Type B pancreatic cell (in vitro differentiated cells): Measurements from ENCODE around the gene CD80. TPM values are rescaled to one million over a fixed set of nuclear protein-coding genes. Genes with fewer than 3 reads are reported as not detected.
"Not testable (repeated sequence)": the region's sequence is repeated elsewhere in the genome, so short reads cannot be mapped to it uniquely, and the experiment has no call there.

Experiments used
- DNase-seq: peaks from one replicate; pipeline ENCODE4 v3.0.0; 2021; ENCODE audit warnings: mixed read lengths; ENCODE audit not compliant: unreplicated experiment; ENCODE audit errors: extremely low spot score
- H3K27ac Mint-ChIP-seq: 2 replicates; pipeline ENCODE4 v1.8.0; 2021; ENCODE audit warnings: mild to moderate bottlenecking, mixed read lengths
- H3K27me3 Mint-ChIP-seq: 2 replicates; pipeline ENCODE4 v1.8.0; 2021; ENCODE audit warnings: mixed read lengths
- H3K36me3 Mint-ChIP-seq: 2 replicates; pipeline ENCODE4 v1.8.0; 2021; ENCODE audit warnings: mixed read lengths
- H3K4me1 Mint-ChIP-seq: one replicate; pipeline ENCODE4 v1.8.0; 2021; ENCODE audit warnings: mixed read lengths; ENCODE audit not compliant: unreplicated experiment
- H3K4me3 Mint-ChIP-seq: 2 replicates; pipeline ENCODE4 v1.8.0; 2021; ENCODE audit warnings: mild to moderate bottlenecking, mixed read lengths
- H3K9me3 Mint-ChIP-seq: 2 replicates; pipeline ENCODE4 v1.8.0; 2021; ENCODE audit warnings: mixed read lengths
- total RNA-seq: library from RNA; stranded (reverse); gene quantifications from 2 replicates; pipeline ENCODE4 v1.2.1, GENCODE V29; 2021; ENCODE audit warnings: low replicate concordance
- TF ChIP-seq, protein P1 (sequence below): fragments of 200-600 bp; sonication (generic); conservative IDR thresholded peaks from 2 replicates; pipeline ENCODE4 v1.5.0; 2021; ENCODE audit warnings: antibody characterized with exemption, mild to moderate bottlenecking

The CD80 gene
- total RNA-seq, 1 donor from 2014 or later, result 0.10 TPM

DNA sequence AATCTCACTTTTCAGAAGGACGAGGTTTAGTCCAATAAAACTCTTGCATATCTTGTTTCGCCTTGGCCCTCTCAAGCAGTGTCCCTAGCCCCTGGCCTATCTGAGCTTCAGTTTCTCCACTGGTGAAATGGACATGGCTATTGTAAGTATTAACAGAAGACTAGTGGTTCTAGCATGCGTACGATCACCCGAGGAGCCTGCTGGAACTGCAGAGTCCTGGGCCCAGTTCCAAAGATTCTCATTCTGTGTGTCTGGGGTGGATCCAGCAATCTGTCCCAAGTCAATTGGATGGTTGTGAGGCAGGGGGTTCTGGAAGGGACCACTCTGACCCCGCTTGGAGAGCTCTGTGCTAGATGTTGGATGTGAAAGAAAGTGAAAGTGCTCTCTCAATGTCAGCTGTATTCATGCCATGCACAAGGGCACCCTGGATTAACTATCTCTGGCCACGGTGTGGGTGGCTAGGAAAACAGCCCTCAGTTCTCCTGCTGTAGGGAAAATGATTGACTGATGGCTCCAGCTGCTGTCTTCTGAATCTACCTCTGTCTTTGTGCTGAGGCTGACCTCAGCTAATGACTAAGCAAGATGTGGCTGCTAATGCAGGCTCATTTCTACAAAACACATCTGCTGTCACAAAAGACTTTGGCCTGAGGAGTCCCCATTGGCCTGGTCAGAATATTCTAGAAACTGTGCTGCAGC, 36.4 kb upstream of the CD80 start:
- Mint-ChIP-seq H3K27me3 (no peaks in the 10 kb centered on the region), H3K4me3 (no peak overlapping the region), H3K4me1 (peaks cover 17% of the 10 kb centered on the region), H3K36me3 (no peaks in the 10 kb centered on the region), H3K9me3 (no peaks in the 10 kb centered on the region), H3K27ac (no peak overlapping the region)
- TF ChIP-seq, protein P1, sequence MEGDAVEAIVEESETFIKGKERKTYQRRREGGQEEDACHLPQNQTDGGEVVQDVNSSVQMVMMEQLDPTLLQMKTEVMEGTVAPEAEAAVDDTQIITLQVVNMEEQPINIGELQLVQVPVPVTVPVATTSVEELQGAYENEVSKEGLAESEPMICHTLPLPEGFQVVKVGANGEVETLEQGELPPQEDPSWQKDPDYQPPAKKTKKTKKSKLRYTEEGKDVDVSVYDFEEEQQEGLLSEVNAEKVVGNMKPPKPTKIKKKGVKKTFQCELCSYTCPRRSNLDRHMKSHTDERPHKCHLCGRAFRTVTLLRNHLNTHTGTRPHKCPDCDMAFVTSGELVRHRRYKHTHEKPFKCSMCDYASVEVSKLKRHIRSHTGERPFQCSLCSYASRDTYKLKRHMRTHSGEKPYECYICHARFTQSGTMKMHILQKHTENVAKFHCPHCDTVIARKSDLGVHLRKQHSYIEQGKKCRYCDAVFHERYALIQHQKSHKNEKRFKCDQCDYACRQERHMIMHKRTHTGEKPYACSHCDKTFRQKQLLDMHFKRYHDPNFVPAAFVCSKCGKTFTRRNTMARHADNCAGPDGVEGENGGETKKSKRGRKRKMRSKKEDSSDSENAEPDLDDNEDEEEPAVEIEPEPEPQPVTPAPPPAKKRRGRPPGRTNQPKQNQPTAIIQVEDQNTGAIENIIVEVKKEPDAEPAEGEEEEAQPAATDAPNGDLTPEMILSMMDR, result no peak
- DNase-seq, result no peak

- H3K36me3 Mint-ChIP-seq, DNase-seq, H3K27me3 Mint-ChIP-seq, H3K9me3 Mint-ChIP-seq, H3K27ac Mint-ChIP-seq, H3K4me3 Mint-ChIP-seq: not testable (repeated sequence)
- H3K4me1 Mint-ChIP-seq, result peaks cover 17% of the 10 kb centered on the region
These were observed 35.5 kb upstream of the CD80 start for GRCh38 chr3:119594929-119595328.

- Mint-ChIP-seq H3K27ac (no peak overlapping the region), H3K4me1 (peaks cover 15% of the 10 kb centered on the region), H3K36me3 (no peaks in the 10 kb centered on the region), H3K27me3 (peaks cover 7% of the 10 kb centered on the region), H3K4me3 (no peak overlapping the region), H3K9me3 (no peaks in the 10 kb centered on the region)
- DNase-seq, result no peak
- TF ChIP-seq, protein P1, result no peak
These were observed 34.7 kb upstream of the CD80 start for GRCh38 chr3:119594066-119594465.

DNA sequence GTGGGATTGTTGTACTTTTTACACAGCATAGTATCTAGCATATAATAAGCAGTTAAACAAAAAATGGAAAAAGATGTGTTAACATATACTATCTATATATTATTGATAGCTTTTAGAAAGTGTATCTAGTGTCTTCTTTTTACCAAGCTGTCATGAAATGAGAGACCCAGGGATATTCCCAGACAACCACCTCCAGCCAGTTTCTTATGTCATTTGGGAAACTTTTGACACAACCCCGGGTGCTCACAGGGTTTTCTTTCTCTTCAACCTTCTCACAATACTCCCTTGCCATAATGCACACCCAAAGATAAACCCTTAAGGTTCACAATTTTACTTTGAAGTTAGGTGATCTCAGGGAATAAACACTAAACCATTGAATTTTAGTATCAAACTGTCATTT, 33.4 kb upstream of the CD80 start:
- Mint-ChIP-seq H3K4me1 (peaks cover 6% of the 10 kb centered on the region), H3K27me3 (peaks cover 7% of the 10 kb centered on the region)

DNA sequence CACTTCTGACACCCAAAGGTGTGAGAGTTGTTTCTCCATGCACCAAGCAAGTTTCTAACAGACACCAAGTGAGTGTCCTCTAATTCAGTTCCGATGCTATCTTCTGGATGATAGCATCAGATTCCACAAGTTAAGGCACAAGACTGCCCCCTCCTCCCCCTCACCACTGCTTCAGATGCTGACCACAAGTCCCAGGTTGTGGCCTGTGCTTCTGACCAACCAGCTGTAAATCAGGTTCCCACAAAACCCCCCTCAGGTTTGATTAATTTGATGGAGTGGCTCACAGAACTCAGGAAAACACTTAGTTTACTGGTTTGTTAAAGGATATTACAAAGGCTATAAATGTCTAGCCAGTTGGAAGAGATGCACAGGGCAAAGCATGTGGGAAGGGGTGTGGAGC, 31.3 kb upstream of the CD80 start:
- H3K27me3 Mint-ChIP-seq, result peaks cover 7% of the 10 kb centered on the region
- H3K36me3 Mint-ChIP-seq, result no peaks in the 10 kb centered on the region
- H3K4me3 Mint-ChIP-seq, result no peak overlapping the region
- no peaks in the 10 kb centered on the region for H3K4me1 Mint-ChIP-seq
- TF ChIP-seq, protein P1, result no peak
- no peak overlapping the region for H3K27ac Mint-ChIP-seq
- H3K9me3 Mint-ChIP-seq, result no peaks in the 10 kb centered on the region
- DNase-seq, result no peak

More for the DNA sequence above, 33.4 kb upstream of the CD80 start:
- no peak overlapping the region for H3K4me3 Mint-ChIP-seq
- no peaks in the 10 kb centered on the region for H3K9me3 Mint-ChIP-seq
- no peak overlapping the region for H3K27ac Mint-ChIP-seq
- TF ChIP-seq, protein P1, result no peak
- no peaks in the 10 kb centered on the region for H3K36me3 Mint-ChIP-seq
- DNase-seq, result no peak

DNA sequence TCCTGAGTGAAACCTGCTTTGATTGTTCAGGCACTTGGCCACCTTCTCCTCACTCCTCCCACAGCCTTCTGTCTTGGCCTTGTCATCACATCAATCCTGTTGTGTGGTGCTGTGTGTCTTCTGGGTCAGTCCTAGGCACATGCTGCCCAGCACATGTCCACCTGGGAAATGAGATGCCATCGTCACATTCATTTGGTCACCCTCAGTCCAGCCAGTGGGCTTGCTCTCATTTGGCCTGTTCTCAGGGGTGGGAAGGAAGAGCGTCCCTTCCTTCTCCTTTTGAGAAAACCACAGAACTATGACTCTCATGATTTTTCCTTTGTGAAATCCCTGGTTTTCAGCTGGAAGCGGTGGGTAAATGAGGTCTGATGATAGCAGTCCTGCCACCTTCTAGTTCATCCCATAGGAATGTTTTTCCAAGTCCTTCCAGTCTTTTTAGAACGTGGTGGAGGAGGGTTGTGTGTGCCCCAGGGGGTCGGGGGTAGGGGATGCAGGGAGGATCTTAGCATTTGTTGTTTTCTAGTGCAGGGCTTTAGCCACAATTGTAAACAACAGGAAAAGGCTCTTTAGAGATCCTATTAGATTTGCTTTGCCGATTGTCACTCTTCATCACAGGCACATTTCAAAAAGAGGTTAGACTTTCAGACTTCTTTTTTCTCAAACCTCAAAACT, 29.8 kb upstream of the CD80 start:
- TF ChIP-seq, protein P1, result no peak
- Mint-ChIP-seq H3K9me3 (no peaks in the 10 kb centered on the region), H3K4me3 (no peak overlapping the region), H3K36me3 (no peaks in the 10 kb centered on the region), H3K27ac (no peak overlapping the region), H3K27me3 (peaks cover 7% of the 10 kb centered on the region), H3K4me1 (no peaks in the 10 kb centered on the region)
- no peak for DNase-seq
